Keratinocyte (primary cell): ENCODE data around the gene ZNF784. TPM values are rescaled to one million over a fixed set of nuclear protein-coding genes. Genes with fewer than 3 reads are reported as not detected.

Source experiments
- DNase-seq: peaks from one replicate; pipeline ENCODE4 v3.0.0-alpha.2; 2011; ENCODE audit warnings: low read depth, missing footprints, low spot score
- FAIRE-seq: peaks from 2 replicates; lab custom pipeline; 2011; peaks lifted over from hg19 to GRCh38; lab: Jason Lieb, UNC
- H2AFZ ChIP-seq: 2 replicates; pipeline ENCODE4 v1.6.0; 2012; ENCODE audit warnings: low read length, control low read depth, inconsistent platforms; ENCODE audit not compliant: control insufficient read depth
- H3K27ac ChIP-seq: 2 replicates; pipeline ENCODE4 v1.5.1; 2011; ENCODE audit warnings: low read length; ENCODE audit not compliant: control insufficient read depth, insufficient read depth
- H3K27me3 ChIP-seq: 3 replicates; pipeline ENCODE4 v1.6.0; 2011; ENCODE audit warnings: low read length; ENCODE audit not compliant: control insufficient read depth, insufficient read depth; ENCODE audit errors: extremely low read depth
- H3K36me3 ChIP-seq, 2 experiments: 2 replicates in 1 of 2; 3 replicates in 1 of 2; pipeline ENCODE4 v1.5.1; 2011; ENCODE audit warnings: low read length in 2 of 2, mild to moderate bottlenecking in 1 of 2; ENCODE audit not compliant: control insufficient read depth in 2 of 2, insufficient read depth in 2 of 2; ENCODE audit errors: extremely low read depth in 1 of 2
- H3K4me1 ChIP-seq: 3 replicates; pipeline ENCODE4 v1.5.1; 2011; ENCODE audit warnings: low read length; ENCODE audit not compliant: control insufficient read depth, insufficient read depth; ENCODE audit errors: extremely low read depth
- H3K4me2 ChIP-seq: 3 replicates; pipeline ENCODE4 v1.6.0; 2011; ENCODE audit warnings: low read depth, low read length; ENCODE audit not compliant: control insufficient read depth, insufficient read depth; ENCODE audit errors: extremely low read depth
- H3K4me3 ChIP-seq, 3 experiments: fragments of 200-600 bp in 1 of 3; sonication (generic) in 1 of 3; 2 replicates in 2 of 3; 3 replicates in 1 of 3; pipeline ENCODE4 v1.5.1; 2011 to 2016; ENCODE audit warnings: low read length in 3 of 3, mild to moderate bottlenecking in 3 of 3, control low read depth in 2 of 3, inconsistent platforms in 1 of 3, low read depth in 1 of 3, mixed read lengths in 1 of 3, mixed run types in 1 of 3, moderate library complexity in 1 of 3; ENCODE audit not compliant: control insufficient read depth in 2 of 3, insufficient read depth in 2 of 3; ENCODE audit errors: extremely low read depth in 1 of 3
- H3K79me2 ChIP-seq: 2 replicates; pipeline ENCODE4 v1.6.0; 2012; ENCODE audit warnings: low read length; ENCODE audit not compliant: control insufficient read depth, insufficient read depth
- H3K9ac ChIP-seq: 3 replicates; pipeline ENCODE4 v1.6.0; 2011; ENCODE audit warnings: low read length; ENCODE audit not compliant: control insufficient read depth, insufficient read depth; ENCODE audit errors: extremely low read depth
- H3K9me1 ChIP-seq: 3 replicates; pipeline ENCODE4 v1.6.0; 2011; ENCODE audit warnings: low read length; ENCODE audit not compliant: control insufficient read depth, insufficient read depth; ENCODE audit errors: extremely low read depth
- H3K9me3 ChIP-seq: 2 replicates; pipeline ENCODE4 v1.5.1; 2012; ENCODE audit warnings: low read depth, low read length; ENCODE audit not compliant: control insufficient read depth
- H4K20me1 ChIP-seq: 3 replicates; pipeline ENCODE4 v1.6.0; 2011; ENCODE audit warnings: low read length; ENCODE audit not compliant: control insufficient read depth, insufficient read depth; ENCODE audit errors: extremely low read depth
- CTCF ChIP-seq, 3 experiments: IDR thresholded peaks in 1 of 3; conservative IDR thresholded peaks in 1 of 3; optimal IDR thresholded peaks in 1 of 3; 2 replicates in 2 of 3; 3 replicates in 1 of 3; pipeline versions ENCODE3 to v1.5.1; 2011; ENCODE audit warnings: low read length in 3 of 3, mild to moderate bottlenecking in 3 of 3, moderate library complexity in 2 of 3, control low read depth in 1 of 3, inconsistent platforms in 1 of 3; ENCODE audit not compliant: insufficient read depth in 2 of 3; ENCODE audit errors: extremely low read depth in 1 of 3
- EZH2 ChIP-seq: IDR thresholded peaks from one replicate; pipeline ENCODE4 v1.6.1; 2012; ENCODE audit warnings: inconsistent platforms, mild to moderate bottlenecking, low read length, moderate library complexity
- dilution Hi-C: fragments of 300-500 bp; cut with MboI; formaldehyde crosslinking; loops from one replicate; pipeline ENCODE4 v1.7.0; 2020; ENCODE audit warnings: low sequenced_read_pairs; ENCODE audit not compliant: extremely low pct_ligation_motif_present
- polyA plus RNA-seq, 5 experiments: library from polyadenylated mRNA; depleted of rRNA in 3 of 5; stranded (reverse) in 3 of 5; stranded (forward) in 1 of 5; unstranded in 1 of 5; fragments of >200 nt; gene quantifications; 1 replicate in 1 of 5; 2 replicates in 3 of 5; 3 replicates in 1 of 5; pipeline versions ENCODE4 v1.2.1 to v1.2.3, GENCODE V29; 2011 to 2012; ENCODE audit warnings: missing spikeins in 2 of 5, low read depth in 1 of 5, low replicate concordance in 1 of 5

The ZNF784 gene
- polyA plus RNA-seq, 1 donor (not counting 4 experiments of a cell fraction or from before 2014, with no cell fraction given), result 2.1 TPM

- Histone ChIP-seq H3K27me3 (no peaks in the 10 kb centered on the region), H3K36me3 (peaks cover 7% of the 10 kb centered on the region in 2 experiments), H3K4me1 (peaks cover 23% of the 10 kb centered on the region), H2AFZ (no peak overlapping the region), H3K4me3 (no peak overlapping the region), H3K9me3 (no peaks in the 10 kb centered on the region), H3K27ac (no peak overlapping the region), H3K4me2 (no peak overlapping the region), H3K9ac (no peak overlapping the region), H3K9me1 (no peaks in the 10 kb centered on the region), H3K79me2 (peaks cover 25% of the 10 kb centered on the region), H4K20me1 (no peaks in the 10 kb centered on the region)
- DNase-seq (no peak), FAIRE-seq (no peak)
- dilution Hi-C loops, result no loop called here
- TF ChIP-seq CTCF (optimal IDR thresholded peaks at IDR 0.05 in 1 of 3, IDR thresholded peaks at IDR 0.05 in 1 of 3, conservative IDR thresholded peaks at IDR 0.05 in 1 of 3; ENCODE audit: extremely low read depth in 1 of 3, insufficient read depth in 2 of 3, low read length in 3 of 3) (no peak), EZH2 (no peak)
Measured at GRCh38 chr19:55603581-55604292, 20.6 kb downstream of the ZNF784 start.

- Histone ChIP-seq H3K4me3 (no peak overlapping the region), H3K4me1 (peaks cover 23% of the 10 kb centered on the region), H3K4me2 (no peak overlapping the region), H4K20me1 (no peaks in the 10 kb centered on the region), H3K9me1 (no peaks in the 10 kb centered on the region), H3K27ac (no peak overlapping the region), H3K79me2 (peaks cover 21% of the 10 kb centered on the region), H3K36me3 (peaks cover 7% of the 10 kb centered on the region in 2 experiments), H2AFZ (no peak overlapping the region), H3K9ac (no peak overlapping the region), H3K9me3 (no peaks in the 10 kb centered on the region), H3K27me3 (no peaks in the 10 kb centered on the region)
- FAIRE-seq (no peak), DNase-seq (no peak)
- dilution Hi-C loops, result no loop called here
- TF ChIP-seq CTCF (optimal IDR thresholded peaks at IDR 0.05 in 1 of 3, IDR thresholded peaks at IDR 0.05 in 1 of 3, conservative IDR thresholded peaks at IDR 0.05 in 1 of 3; ENCODE audit: extremely low read depth in 1 of 3, insufficient read depth in 2 of 3, low read length in 3 of 3), result no peak
- TF ChIP-seq EZH2, result no peak
Measured at GRCh38 chr19:55603115-55603514, 21.3 kb downstream of the ZNF784 start.
